ENCODE measurements around the gene YTHDF1.
"Not testable (repeated sequence)": the region's sequence is repeated elsewhere in the genome, so short reads cannot be mapped to it uniquely, and the experiment has no call there.

Gene YTHDF1

GRCh38 chr20:63226042-63226943 lies 10.4 kb upstream of the YTHDF1 start:
- no peak for DNase-seq (ENCODE audit: low spot score)

GRCh38 chr20:63225082-63225454 lies 9.1 kb upstream of the YTHDF1 start:
- DNase-seq (ENCODE audit: low spot score), result no peak

GRCh38 chr20:63224412-63225081 lies 8.6 kb upstream of the YTHDF1 start:
- DNase-seq (ENCODE audit: low spot score), result peak; percentile 61

GRCh38 chr20:63223826-63224207 lies 7.9 kb upstream of the YTHDF1 start:
- DNase-seq (ENCODE audit: low spot score), result no peak

- peak; percentile 58 for DNase-seq (ENCODE audit: low spot score)
Observed at GRCh38 chr20:63223121-63223825, 7.3 kb upstream of the YTHDF1 start.

GRCh38 chr20:63222541-63222940 lies 6.6 kb upstream of the YTHDF1 start:
- DNase-seq (ENCODE audit: low spot score), result no peak

- not testable (repeated sequence) for DNase-seq (ENCODE audit: low spot score)
Observed at GRCh38 chr20:63221400-63222053, 5.6 kb upstream of the YTHDF1 start.

GRCh38 chr20:63220696-63221399 lies 4.9 kb upstream of the YTHDF1 start:
- no peak for DNase-seq (ENCODE audit: low spot score)

- no peak for DNase-seq (ENCODE audit: low spot score)
Observed at GRCh38 chr20:63219866-63220521, 4.1 kb upstream of the YTHDF1 start.

- no peak for DNase-seq (ENCODE audit: low spot score)
Observed at GRCh38 chr20:63219447-63219821, 3.5 kb upstream of the YTHDF1 start.

GRCh38 chr20:63218701-63219446 lies 2.9 kb upstream of the YTHDF1 start:
- DNase-seq (ENCODE audit: low spot score), result no peak

- no peak for DNase-seq (ENCODE audit: low spot score)
Observed at GRCh38 chr20:63217706-63218105, 1.8 kb upstream of the YTHDF1 start.

GRCh38 chr20:63216849-63217471 lies 1.0 kb upstream of the YTHDF1 start:
- no peak for DNase-seq (ENCODE audit: low spot score)

- peak; percentile 60 for DNase-seq (ENCODE audit: low spot score)
Observed at GRCh38 chr20:63215101-63216040, 560 bp downstream of the YTHDF1 start.

GRCh38 chr20:63214514-63214913 lies 1.4 kb downstream of the YTHDF1 start:
- DNase-seq (ENCODE audit: low spot score), result no peak

- DNase-seq (ENCODE audit: low spot score), result no peak
Observed at GRCh38 chr20:63212792-63213191, 3.1 kb downstream of the YTHDF1 start.

- DNase-seq (ENCODE audit: low spot score), result no peak
Observed at GRCh38 chr20:63212393-63212730, 3.6 kb downstream of the YTHDF1 start.

GRCh38 chr20:63210011-63210605 lies 5.8 kb downstream of the YTHDF1 start:
- no peak for DNase-seq (ENCODE audit: low spot score)

All from LoVo (cell line).